Measurements from ENCODE around the gene CGB8.

The CGB8 gene

DNA sequence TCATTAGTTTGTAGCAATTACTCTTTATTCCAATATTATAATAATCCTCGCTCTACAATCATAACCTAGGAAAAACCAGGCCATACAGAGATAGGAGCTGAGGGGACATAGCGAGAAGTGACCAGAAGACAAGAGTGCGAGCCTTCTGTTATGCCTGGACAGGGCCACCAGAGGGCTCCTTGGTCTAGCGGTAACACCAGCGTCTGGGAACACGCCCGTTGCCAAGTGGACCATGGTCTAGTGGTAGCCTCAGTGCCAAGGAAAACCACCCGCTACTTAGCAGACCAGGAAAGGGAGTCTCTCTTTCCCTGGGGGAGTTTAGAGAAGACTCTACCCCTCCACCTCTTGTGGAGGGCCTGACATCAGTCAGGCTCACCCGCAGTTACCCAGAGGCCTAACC is 26.0 kb upstream of the CGB8 start:
- peak; percentile 64 for TF ChIP-seq RAD21 (IDR thresholded peaks at IDR 0.05; ENCODE audit: low read depth)

GRCh38 chr19:49073514-49074378 is 24.8 kb upstream of the CGB8 start:
- TF ChIP-seq TAF1 (IDR thresholded peaks at IDR 0.05; ENCODE audit: low read depth) (no peak), RAD21 (IDR thresholded peaks at IDR 0.05; ENCODE audit: low read depth) (peak; percentile 19; the same call in 1 of the 2 replicates), TCF12 (IDR thresholded peaks at IDR 0.05; ENCODE audit: low read depth) (no peak)

GRCh38 chr19:49071860-49072547 is 23.1 kb upstream of the CGB8 start:
- peak; percentile 60; the same call in 1 of the 2 replicates for TF ChIP-seq ZBTB7A (IDR thresholded peaks at IDR 0.05; ENCODE audit: low read depth)
- no peak for TF ChIP-seq NFIC (IDR thresholded peaks at IDR 0.05)
- TF ChIP-seq, protein P1, sequence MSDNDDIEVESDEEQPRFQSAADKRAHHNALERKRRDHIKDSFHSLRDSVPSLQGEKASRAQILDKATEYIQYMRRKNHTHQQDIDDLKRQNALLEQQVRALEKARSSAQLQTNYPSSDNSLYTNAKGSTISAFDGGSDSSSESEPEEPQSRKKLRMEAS (IDR thresholded peaks at IDR 0.05), result peak; percentile 84

- TF ChIP-seq EGR1 (IDR thresholded peaks at IDR 0.05) (no peak), TCF12 (IDR thresholded peaks at IDR 0.05; ENCODE audit: low read depth) (no peak), CEBPB (IDR thresholded peaks at IDR 0.05) (no peak), NFIC (IDR thresholded peaks at IDR 0.05) (no peak)
Measured at GRCh38 chr19:49070416-49070815, 21.5 kb upstream of the CGB8 start.

- no peak for TF ChIP-seq NFIC (IDR thresholded peaks at IDR 0.05)
- TF ChIP-seq, protein P2, sequence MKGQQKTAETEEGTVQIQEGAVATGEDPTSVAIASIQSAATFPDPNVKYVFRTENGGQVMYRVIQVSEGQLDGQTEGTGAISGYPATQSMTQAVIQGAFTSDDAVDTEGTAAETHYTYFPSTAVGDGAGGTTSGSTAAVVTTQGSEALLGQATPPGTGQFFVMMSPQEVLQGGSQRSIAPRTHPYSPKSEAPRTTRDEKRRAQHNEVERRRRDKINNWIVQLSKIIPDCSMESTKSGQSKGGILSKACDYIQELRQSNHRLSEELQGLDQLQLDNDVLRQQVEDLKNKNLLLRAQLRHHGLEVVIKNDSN (IDR thresholded peaks at IDR 0.05), result no peak
- no peak for TF ChIP-seq EP300 (IDR thresholded peaks at IDR 0.05; ENCODE audit: borderline replicate concordance)
- no peak for TF ChIP-seq RAD21 (IDR thresholded peaks at IDR 0.05; ENCODE audit: low read depth)
- TF ChIP-seq YY1 (IDR thresholded peaks at IDR 0.05; ENCODE audit: low read depth), result no peak
- TF ChIP-seq EGR1 (IDR thresholded peaks at IDR 0.05), result no peak
- TF ChIP-seq, protein P1 (IDR thresholded peaks at IDR 0.05), result no peak
- no peak for TF ChIP-seq TCF12 (IDR thresholded peaks at IDR 0.05; ENCODE audit: low read depth)
- no peak for TF ChIP-seq CEBPB (IDR thresholded peaks at IDR 0.05)
- TF ChIP-seq TAF1 (IDR thresholded peaks at IDR 0.05; ENCODE audit: low read depth), result no peak
- no peak for TF ChIP-seq TEAD4 (IDR thresholded peaks at IDR 0.05)
- no peak for TF ChIP-seq ZBTB7A (IDR thresholded peaks at IDR 0.05; ENCODE audit: low read depth)
- no peak for TF ChIP-seq CREB1 (IDR thresholded peaks at IDR 0.05; ENCODE audit: low read depth)
- TF ChIP-seq, protein P3, sequence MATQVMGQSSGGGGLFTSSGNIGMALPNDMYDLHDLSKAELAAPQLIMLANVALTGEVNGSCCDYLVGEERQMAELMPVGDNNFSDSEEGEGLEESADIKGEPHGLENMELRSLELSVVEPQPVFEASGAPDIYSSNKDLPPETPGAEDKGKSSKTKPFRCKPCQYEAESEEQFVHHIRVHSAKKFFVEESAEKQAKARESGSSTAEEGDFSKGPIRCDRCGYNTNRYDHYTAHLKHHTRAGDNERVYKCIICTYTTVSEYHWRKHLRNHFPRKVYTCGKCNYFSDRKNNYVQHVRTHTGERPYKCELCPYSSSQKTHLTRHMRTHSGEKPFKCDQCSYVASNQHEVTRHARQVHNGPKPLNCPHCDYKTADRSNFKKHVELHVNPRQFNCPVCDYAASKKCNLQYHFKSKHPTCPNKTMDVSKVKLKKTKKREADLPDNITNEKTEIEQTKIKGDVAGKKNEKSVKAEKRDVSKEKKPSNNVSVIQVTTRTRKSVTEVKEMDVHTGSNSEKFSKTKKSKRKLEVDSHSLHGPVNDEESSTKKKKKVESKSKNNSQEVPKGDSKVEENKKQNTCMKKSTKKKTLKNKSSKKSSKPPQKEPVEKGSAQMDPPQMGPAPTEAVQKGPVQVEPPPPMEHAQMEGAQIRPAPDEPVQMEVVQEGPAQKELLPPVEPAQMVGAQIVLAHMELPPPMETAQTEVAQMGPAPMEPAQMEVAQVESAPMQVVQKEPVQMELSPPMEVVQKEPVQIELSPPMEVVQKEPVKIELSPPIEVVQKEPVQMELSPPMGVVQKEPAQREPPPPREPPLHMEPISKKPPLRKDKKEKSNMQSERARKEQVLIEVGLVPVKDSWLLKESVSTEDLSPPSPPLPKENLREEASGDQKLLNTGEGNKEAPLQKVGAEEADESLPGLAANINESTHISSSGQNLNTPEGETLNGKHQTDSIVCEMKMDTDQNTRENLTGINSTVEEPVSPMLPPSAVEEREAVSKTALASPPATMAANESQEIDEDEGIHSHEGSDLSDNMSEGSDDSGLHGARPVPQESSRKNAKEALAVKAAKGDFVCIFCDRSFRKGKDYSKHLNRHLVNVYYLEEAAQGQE (IDR thresholded peaks at IDR 0.05; ENCODE audit: low read depth), result no peak
- TF ChIP-seq FOXM1 (IDR thresholded peaks at IDR 0.05; ENCODE audit: borderline replicate concordance, low read depth), result no peak
Measured at GRCh38 chr19:49069026-49069425, 20.1 kb upstream of the CGB8 start.

GRCh38 chr19:49067554-49067953 is 18.6 kb upstream of the CGB8 start:
- TF ChIP-seq NFIC (IDR thresholded peaks at IDR 0.05), result no peak
- TF ChIP-seq, protein P2 (IDR thresholded peaks at IDR 0.05), result no peak
- TF ChIP-seq, protein P1 (IDR thresholded peaks at IDR 0.05), result no peak
- no peak for TF ChIP-seq ZBTB7A (IDR thresholded peaks at IDR 0.05; ENCODE audit: low read depth)
- TF ChIP-seq CEBPB (IDR thresholded peaks at IDR 0.05), result no peak
- no peak for TF ChIP-seq TEAD4 (IDR thresholded peaks at IDR 0.05)
- no peak for TF ChIP-seq EGR1 (IDR thresholded peaks at IDR 0.05)
- TF ChIP-seq FOXM1 (IDR thresholded peaks at IDR 0.05; ENCODE audit: borderline replicate concordance, low read depth), result no peak
- TF ChIP-seq TCF12 (IDR thresholded peaks at IDR 0.05; ENCODE audit: low read depth), result no peak
- TF ChIP-seq, protein P3 (IDR thresholded peaks at IDR 0.05; ENCODE audit: low read depth), result no peak
- TF ChIP-seq EP300 (IDR thresholded peaks at IDR 0.05; ENCODE audit: borderline replicate concordance), result no peak
- no peak for TF ChIP-seq RAD21 (IDR thresholded peaks at IDR 0.05; ENCODE audit: low read depth)
- TF ChIP-seq CREB1 (IDR thresholded peaks at IDR 0.05; ENCODE audit: low read depth), result no peak
- no peak for TF ChIP-seq TAF1 (IDR thresholded peaks at IDR 0.05; ENCODE audit: low read depth)

All from Ishikawa (cell line).